Stimulated activated CD4-positive, alpha-beta T cell treated with anti-CD3 and anti-CD28 coated beads, Interleukin-1b, Interleukin-23, amount 100 ng/mL, for 24 hours (primary cell): ENCODE data around the gene DMP1.
A peak's percentile ranks its signal among the peaks of the same experiment; 100 is the strongest.
"Not testable (repeated sequence)": the region's sequence is repeated elsewhere in the genome, so short reads cannot be mapped to it uniquely, and the experiment has no call there.

ENCODE experiments used
- DNase-seq, 4 experiments: peaks; one replicate each; pipeline ENCODE4 v3.0.0-alpha.2; 2020; ENCODE audit warnings: low read depth in 4 of 4, low spot score in 1 of 4

DMP1 gene

GRCh38 chr4:87679449-87680169, 29.5 kb downstream of the DMP1 start:
- DNase-seq, result peak in 3 of 4 experiments; percentile 2 to 21 (median 4)

GRCh38 chr4:87680271-87680670, 30.2 kb downstream of the DMP1 start:
- no peak for DNase-seq

DNA sequence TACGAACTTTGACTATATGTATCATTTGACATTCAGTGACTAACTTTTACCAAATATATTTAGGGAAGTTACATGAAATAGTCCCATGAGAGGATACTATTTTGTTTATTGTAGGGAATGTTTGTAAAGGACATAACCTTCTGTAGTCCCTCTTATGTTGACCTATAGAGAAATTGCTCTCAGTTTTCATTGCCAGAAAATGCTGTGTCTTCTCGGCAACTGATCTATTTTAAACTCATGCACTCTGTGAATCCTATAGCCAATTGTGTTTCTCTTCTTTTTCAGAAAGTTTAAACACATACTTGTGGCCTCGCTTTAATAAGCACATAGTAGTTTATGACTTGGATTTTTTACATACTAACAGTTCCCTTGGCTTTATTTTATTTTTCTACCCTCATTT, 38.2 kb downstream of the DMP1 start:
- no peak for DNase-seq

GRCh38 chr4:87690947-87691346, 40.9 kb downstream of the DMP1 start:
- not testable (repeated sequence) for DNase-seq

- not testable (repeated sequence) for DNase-seq
These were observed 42.0 kb downstream of the DMP1 start for GRCh38 chr4:87692060-87692459.

GRCh38 chr4:87697272-87697671, 47.2 kb downstream of the DMP1 start:
- DNase-seq, result no peak

DNA sequence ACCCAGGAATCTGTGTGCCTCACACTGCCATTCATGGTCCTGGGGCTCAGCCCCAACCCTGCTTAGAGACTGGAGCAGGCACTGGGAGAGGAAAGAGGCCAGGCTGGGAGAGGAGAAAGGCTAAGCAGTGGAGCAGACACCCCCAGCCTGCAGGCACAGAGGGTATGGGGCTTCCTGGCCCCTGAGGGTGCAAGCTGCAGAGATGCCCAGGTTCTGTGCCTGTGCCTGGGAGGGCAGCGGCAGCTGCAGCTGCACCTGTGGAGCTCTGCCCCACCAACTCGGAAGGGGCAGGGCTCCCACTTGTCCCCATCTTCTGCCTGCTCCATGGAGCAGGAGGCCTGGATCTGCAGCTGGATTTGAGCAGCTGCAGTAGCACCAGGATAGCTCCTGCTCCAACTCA, 47.9 kb downstream of the DMP1 start:
- DNase-seq, result no peak

DNA sequence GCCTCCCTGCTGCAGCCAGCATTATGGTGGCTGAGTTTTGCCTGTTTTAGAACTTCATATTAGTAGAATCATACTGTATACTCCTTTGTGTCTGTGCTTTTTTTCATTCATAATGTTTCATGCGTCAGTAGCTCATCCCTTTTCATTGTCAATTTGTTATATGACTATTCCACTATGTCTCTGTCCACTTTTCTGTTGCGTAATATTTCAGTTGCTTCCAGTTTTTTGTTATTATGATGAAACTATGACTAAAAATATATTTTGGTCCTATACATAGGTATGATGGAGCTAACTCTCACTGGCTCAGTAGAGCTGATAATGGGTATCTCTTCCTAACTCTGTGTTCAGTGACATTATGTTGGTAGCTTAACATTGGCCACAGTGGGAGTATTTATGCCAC, 48.3 kb downstream of the DMP1 start:
- no peak for DNase-seq

DNA sequence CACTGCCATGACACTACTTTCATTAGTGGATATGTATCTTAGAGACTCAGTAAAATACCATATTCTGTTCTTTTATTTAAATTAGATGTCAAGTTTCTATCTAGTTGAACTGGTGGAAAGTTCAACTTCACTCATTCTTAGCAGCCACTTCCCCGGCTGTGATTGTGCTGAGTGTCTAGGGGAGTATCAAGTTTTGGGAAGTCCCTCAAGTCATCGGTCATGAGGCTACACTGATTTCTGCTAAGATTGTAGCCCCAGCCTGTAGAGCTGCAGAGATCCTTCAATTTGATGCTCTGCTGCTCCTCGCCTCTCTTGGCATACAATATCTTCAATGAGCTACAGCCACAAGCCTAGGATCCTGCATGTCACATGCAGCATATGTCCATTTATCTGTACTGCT, 53.9 kb downstream of the DMP1 start:
- DNase-seq, result no peak

GRCh38 chr4:87707279-87707918, 57.3 kb downstream of the DMP1 start:
- no peak for DNase-seq
